MM.1S (cell line): ENCODE data around the gene NR5A2.
A peak's percentile ranks its signal among the peaks of the same experiment; 100 is the strongest.

Experiments used
- DNase-seq: peaks from one replicate; pipeline ENCODE4 v3.0.0-alpha.2; 2015
- H2AFZ ChIP-seq: fragments of 300-600 bp; sonication (generic); 2 replicates; pipeline ENCODE4 v1.6.0; 2016; ENCODE audit warnings: antibody characterized with exemption, low read length
- H3F3A ChIP-seq: fragments of 300-600 bp; sonication (generic); 2 replicates; pipeline ENCODE4 v1.6.1; 2016; ENCODE audit warnings: mild to moderate bottlenecking, antibody characterized with exemption, low read length, moderate library complexity, mixed read lengths; ENCODE audit not compliant: insufficient read depth
- H3K27ac ChIP-seq: fragments of 300-600 bp; sonication (generic); 2 replicates; pipeline ENCODE4 v1.5.1; 2016; ENCODE audit warnings: mild to moderate bottlenecking, low read length
- H3K27me3 ChIP-seq: fragments of 300-600 bp; sonication (generic); replicated peaks from 2 replicates; pipeline ENCODE4 v1.6.0; 2016; ENCODE audit warnings: low read length; ENCODE audit not compliant: insufficient read depth
- H3K36me3 ChIP-seq: fragments of 300-600 bp; sonication (generic); replicated peaks from 2 replicates; pipeline ENCODE4 v1.6.1; 2016; ENCODE audit warnings: mild to moderate bottlenecking, low read length, mixed read lengths; ENCODE audit not compliant: insufficient read depth
- H3K4me1 ChIP-seq: fragments of 300-600 bp; sonication (generic); 2 replicates; pipeline ENCODE4 v1.6.1; 2016; ENCODE audit warnings: low read length, mixed read lengths
- H3K4me2 ChIP-seq: fragments of 300-600 bp; sonication (generic); 2 replicates; pipeline ENCODE4 v1.6.0; 2016; ENCODE audit warnings: low read depth, low read length
- H3K4me3 ChIP-seq: fragments of 300-600 bp; sonication (generic); 2 replicates; pipeline ENCODE4 v1.5.1; 2016; ENCODE audit warnings: low read length, mixed read lengths
- H3K79me2 ChIP-seq: fragments of 300-600 bp; sonication (generic); 2 replicates; pipeline ENCODE4 v1.6.1; 2016; ENCODE audit warnings: mixed run types, low read length, mixed read lengths
- H3K9ac ChIP-seq: fragments of 300-600 bp; sonication (generic); 2 replicates; pipeline ENCODE4 v1.6.1; 2016; ENCODE audit warnings: low read length, mixed read lengths
- H3K9me2 ChIP-seq: fragments of 300-600 bp; sonication (generic); replicated peaks from 2 replicates; pipeline ENCODE4 v1.6.1; 2016; ENCODE audit warnings: mild to moderate bottlenecking, low read length, mixed read lengths; ENCODE audit not compliant: insufficient read depth
- H3K9me3 ChIP-seq: fragments of 300-600 bp; sonication (generic); replicated peaks from 2 replicates; pipeline ENCODE4 v1.6.1; 2016; ENCODE audit warnings: mild to moderate bottlenecking, low read length, mixed read lengths; ENCODE audit not compliant: insufficient read depth
- H4K20me1 ChIP-seq: fragments of 300-600 bp; sonication (generic); 2 replicates; pipeline ENCODE4 v1.6.1; 2016; ENCODE audit warnings: mild to moderate bottlenecking, low read length, moderate library complexity, mixed read lengths; ENCODE audit not compliant: insufficient read depth
- EZH2 ChIP-seq: fragments of 300-600 bp; sonication (generic); optimal IDR thresholded peaks from 2 replicates; pipeline ENCODE3; 2017; ENCODE audit warnings: low read depth, mild to moderate bottlenecking, antibody characterized with exemption, low read length, mixed read lengths
- EZH2phosphoT487 ChIP-seq: fragments of 300-600 bp; sonication (generic); IDR thresholded peaks from 2 replicates; pipeline ENCODE4 v1.6.1; 2018; ENCODE audit warnings: antibody characterized with exemption, low read length
- TF ChIP-seq, protein P1 (sequence below): fragments of 300-600 bp; sonication (generic); IDR thresholded peaks from 2 replicates; pipeline ENCODE4 v1.5.1; 2016; ENCODE audit warnings: antibody characterized with exemption, low read length, mixed read lengths

NR5A2 gene

DNA sequence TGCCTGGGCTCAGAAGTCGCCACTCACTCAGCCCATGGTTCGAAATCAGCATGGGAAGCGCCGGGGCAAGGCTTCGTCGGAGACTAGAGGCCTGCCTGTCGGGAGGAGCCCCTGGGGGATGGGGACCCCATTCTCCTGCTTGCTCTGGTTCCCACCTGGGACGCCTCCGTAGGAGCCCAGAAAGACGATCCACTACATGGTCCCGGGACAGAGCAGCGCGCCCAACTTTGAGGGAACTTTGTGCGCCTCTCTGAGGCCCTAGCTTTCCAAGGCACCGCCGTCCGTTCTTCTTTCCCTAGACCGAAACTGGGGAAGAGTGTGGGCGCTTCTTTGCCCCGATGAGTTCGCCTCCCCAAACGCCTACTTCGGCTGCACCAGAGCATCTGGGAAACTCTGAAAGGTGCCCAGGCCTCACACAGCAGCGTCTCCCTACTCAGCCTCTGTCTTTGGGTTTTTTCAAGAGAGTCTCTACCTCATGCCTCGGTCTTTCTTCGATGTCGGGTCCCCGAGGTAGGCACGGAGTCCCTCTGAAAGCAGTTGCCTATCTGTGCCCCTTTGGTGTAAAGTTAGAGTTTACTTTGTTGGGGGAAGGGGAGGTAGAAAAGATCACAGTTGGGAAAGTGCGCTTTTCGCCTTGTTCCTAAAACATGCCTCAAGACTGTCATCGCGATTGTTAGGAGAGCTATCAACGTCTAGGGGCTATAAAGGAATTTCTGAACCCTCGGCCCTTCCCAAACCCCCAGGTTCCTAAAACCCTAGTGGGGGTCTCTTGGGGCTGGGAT, 14.0 kb downstream of the NR5A2 start:
- Histone ChIP-seq H3F3A (no peaks in the 10 kb centered on the region), H3K9ac (no peak overlapping the region), H2AFZ (no peak overlapping the region), H3K79me2 (no peaks in the 10 kb centered on the region), H3K4me1 (peaks cover 3% of the 10 kb centered on the region; the same call in 1 of the 2 replicates), H3K4me3 (peak overlapping the region; percentile 79; the same call in 1 of the 2 replicates), H3K9me2 (no peaks in the 10 kb centered on the region), H3K27me3 (peaks cover 76% of the 10 kb centered on the region), H3K36me3 (no peaks in the 10 kb centered on the region), H3K9me3 (no peaks in the 10 kb centered on the region), H4K20me1 (no peaks in the 10 kb centered on the region), H3K4me2 (peak overlapping the region; percentile 99; the same call in 1 of the 2 replicates), H3K27ac (no peak overlapping the region)
- no peak for DNase-seq
- TF ChIP-seq EZH2, result no peak
- no peak for TF ChIP-seq EZH2phosphoT487
- TF ChIP-seq, protein P1, sequence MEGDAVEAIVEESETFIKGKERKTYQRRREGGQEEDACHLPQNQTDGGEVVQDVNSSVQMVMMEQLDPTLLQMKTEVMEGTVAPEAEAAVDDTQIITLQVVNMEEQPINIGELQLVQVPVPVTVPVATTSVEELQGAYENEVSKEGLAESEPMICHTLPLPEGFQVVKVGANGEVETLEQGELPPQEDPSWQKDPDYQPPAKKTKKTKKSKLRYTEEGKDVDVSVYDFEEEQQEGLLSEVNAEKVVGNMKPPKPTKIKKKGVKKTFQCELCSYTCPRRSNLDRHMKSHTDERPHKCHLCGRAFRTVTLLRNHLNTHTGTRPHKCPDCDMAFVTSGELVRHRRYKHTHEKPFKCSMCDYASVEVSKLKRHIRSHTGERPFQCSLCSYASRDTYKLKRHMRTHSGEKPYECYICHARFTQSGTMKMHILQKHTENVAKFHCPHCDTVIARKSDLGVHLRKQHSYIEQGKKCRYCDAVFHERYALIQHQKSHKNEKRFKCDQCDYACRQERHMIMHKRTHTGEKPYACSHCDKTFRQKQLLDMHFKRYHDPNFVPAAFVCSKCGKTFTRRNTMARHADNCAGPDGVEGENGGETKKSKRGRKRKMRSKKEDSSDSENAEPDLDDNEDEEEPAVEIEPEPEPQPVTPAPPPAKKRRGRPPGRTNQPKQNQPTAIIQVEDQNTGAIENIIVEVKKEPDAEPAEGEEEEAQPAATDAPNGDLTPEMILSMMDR, result no peak

DNA sequence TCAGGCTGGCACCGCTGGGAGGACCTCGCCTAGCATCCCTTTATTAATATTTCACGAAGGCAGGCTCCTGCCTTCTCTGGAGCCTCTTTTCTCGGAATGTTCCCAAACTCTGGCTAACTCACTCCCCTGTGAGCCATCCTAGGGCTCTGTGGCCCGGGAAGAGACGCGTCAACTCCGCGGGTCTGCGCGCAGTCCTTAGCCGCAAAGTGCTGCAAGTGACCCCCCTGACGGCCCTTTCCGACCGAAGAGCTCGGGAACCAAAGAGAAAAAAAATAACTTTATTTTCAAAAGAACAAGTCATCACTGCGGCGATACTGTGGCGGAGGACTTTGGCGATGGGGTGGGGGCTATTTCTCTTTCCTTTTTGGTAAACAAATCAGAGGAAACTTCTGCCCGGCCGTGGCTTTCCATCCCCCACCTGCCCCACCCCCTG, 14.6 kb downstream of the NR5A2 start:
- H3K9me2 ChIP-seq, result no peaks in the 10 kb centered on the region
- H3K27ac ChIP-seq, result no peak overlapping the region
- peak overlapping the region; percentile 36; the same call in 1 of the 2 replicates for H3K4me2 ChIP-seq
- peaks cover 3% of the 10 kb centered on the region; the same call in 1 of the 2 replicates for H3K4me1 ChIP-seq
- no peak overlapping the region for H2AFZ ChIP-seq
- TF ChIP-seq EZH2phosphoT487, result no peak
- H3K9ac ChIP-seq, result no peak overlapping the region
- DNase-seq, result no peak
- peaks cover 70% of the 10 kb centered on the region for H3K27me3 ChIP-seq
- no peaks in the 10 kb centered on the region for H3K79me2 ChIP-seq
- H3K4me3 ChIP-seq, result no peak overlapping the region
- no peaks in the 10 kb centered on the region for H3F3A ChIP-seq
- H3K36me3 ChIP-seq, result no peaks in the 10 kb centered on the region
- no peaks in the 10 kb centered on the region for H4K20me1 ChIP-seq
- no peaks in the 10 kb centered on the region for H3K9me3 ChIP-seq

GRCh38 chr1:200042552-200043335, 15.2 kb downstream of the NR5A2 start:
- Histone ChIP-seq H3K9ac (no peak overlapping the region), H3K9me2 (no peaks in the 10 kb centered on the region), H3K27ac (no peak overlapping the region), H4K20me1 (no peaks in the 10 kb centered on the region), H3K79me2 (no peaks in the 10 kb centered on the region), H3K4me1 (peaks cover 3% of the 10 kb centered on the region; the same call in 1 of the 2 replicates), H3K4me3 (peak overlapping the region; percentile 10; the same call in 1 of the 2 replicates), H3K27me3 (peaks cover 64% of the 10 kb centered on the region), H3K36me3 (no peaks in the 10 kb centered on the region), H2AFZ (no peak overlapping the region), H3F3A (no peaks in the 10 kb centered on the region), H3K4me2 (peak overlapping the region; percentile 36; the same call in 1 of the 2 replicates), H3K9me3 (no peaks in the 10 kb centered on the region)
- no peak for TF ChIP-seq EZH2phosphoT487
- TF ChIP-seq EZH2, result no peak
- TF ChIP-seq, protein P1, result no peak
- no peak for DNase-seq
